HCT116 (cell line): ENCODE results near the gene TRIP13. TPM values are rescaled to one million over a fixed set of nuclear protein-coding genes. Genes with fewer than 3 reads are reported as not detected.

Source experiments
- ATAC-seq: fragments of 200-7000 bp; cut with Tn5 transposase; 2 replicates; pipeline ENCODE4 v1.9.1; 2020; ENCODE audit warnings: mild to moderate bottlenecking, moderate library complexity
- BruUV-seq: library from RNA; stranded (reverse); fragments of 400-500 nt; replicated peaks from 2 replicates; lab custom pipeline; 2021; lab: Mats Ljungman, UMichigan
- CTCF ChIA-PET: fragments of 300-600 bp; sonication (Branson Sonifier 250); formaldehyde crosslinking; loops from one replicate; lab custom pipeline; 2021; ENCODE audit warnings: antibody characterized with exemption; lab: Charles Lee
- POLR2A ChIA-PET: fragments of 300-600, 350-600 bp; sonication (Branson Sonifier 250); formaldehyde crosslinking; loops from one replicate; lab custom pipeline; 2021; ENCODE audit warnings: antibody characterized with exemption; lab: Charles Lee
- RAD21 ChIA-PET, 2 experiments: fragments of 300-600 bp; sonication (Branson Sonifier 250); formaldehyde crosslinking; loops; one replicate each; lab custom pipeline; 2023; ENCODE audit warnings: low total read pairs in 2 of 2; ENCODE audit not compliant: uncharacterized antibody in 2 of 2, unreplicated experiment in 2 of 2, low non-redundant PET in 1 of 2; lab: Charles Lee
- DNase-seq: peaks from one replicate; pipeline ENCODE4 v3.0.0-alpha.2; 2010; ENCODE audit warnings: low read depth, low spot score
- H2AFZ ChIP-seq: fragments of 200-600 bp; shearing (Covaris generic), sonication (generic); 2 replicates; pipeline ENCODE4 v1.6.1; 2017; ENCODE audit warnings: low read depth, mixed run types, mixed read lengths, antibody characterized with exemption, low read length; ENCODE audit not compliant: poor library complexity, severe bottlenecking
- H3K27ac ChIP-seq: 2 replicates; pipeline ENCODE4 v1.5.1; 2012; ENCODE audit warnings: low read depth, low read length
- H3K27me3 ChIP-seq: fragments of 200-600 bp; sonication (generic); 2 replicates; pipeline ENCODE4 v1.6.1; 2016; ENCODE audit warnings: mixed run types, low read length, mixed read lengths; ENCODE audit not compliant: insufficient read depth
- H3K36me3 ChIP-seq, 2 experiments: fragments of 200-500 bp in 1 of 2; fragments of 200-600 bp in 1 of 2; sonication (Bioruptor generic) in 1 of 2; sonication (generic) in 1 of 2; 2 replicates each; pipeline versions ENCODE4 v1.5.1 to v1.6.1; 2014 to 2016; ENCODE audit warnings: low read length in 2 of 2, inconsistent platforms in 1 of 2, mixed read lengths in 1 of 2, mixed run types in 1 of 2; ENCODE audit not compliant: insufficient read depth in 2 of 2, control insufficient read depth in 1 of 2
- H3K4me1 ChIP-seq, 2 experiments: fragments of 200-600 bp in 1 of 2; sonication (generic) in 1 of 2; 2 replicates each; pipeline versions ENCODE4 v1.5.1 to v1.6.1; 2012 to 2017; ENCODE audit warnings: low read length in 2 of 2, inconsistent platforms in 1 of 2, mild to moderate bottlenecking in 1 of 2, mixed read lengths in 1 of 2, mixed run types in 1 of 2, moderate library complexity in 1 of 2; ENCODE audit not compliant: insufficient read depth in 2 of 2, control insufficient read depth in 1 of 2
- H3K4me2 ChIP-seq: fragments of 200-600 bp; sonication (generic); 2 replicates; pipeline ENCODE4 v1.6.1; 2017; ENCODE audit warnings: mixed run types, low read length, mixed read lengths
- H3K4me3 ChIP-seq, 2 experiments: fragments of 200-600 bp in 1 of 2; sonication (generic) in 1 of 2; replicated peaks in 1 of 2; 2 replicates each; pipeline ENCODE4 v1.5.1; 2011 to 2016; ENCODE audit warnings: low read length in 2 of 2, control low read depth in 1 of 2, low read depth in 1 of 2, mild to moderate bottlenecking in 1 of 2, mixed read lengths in 1 of 2, mixed run types in 1 of 2
- H3K79me2 ChIP-seq: fragments of 200-600 bp; sonication (generic); 2 replicates; pipeline ENCODE4 v1.6.1; 2017; ENCODE audit warnings: mild to moderate bottlenecking, mixed run types, low read length, moderate library complexity, mixed read lengths; ENCODE audit not compliant: insufficient read depth
- H3K9ac ChIP-seq: fragments of 200-600 bp; sonication (generic); 2 replicates; pipeline ENCODE4 v1.6.1; 2016; ENCODE audit warnings: low read length, mixed read lengths
- H3K9me2 ChIP-seq: fragments of 200-600 bp; sonication (generic), shearing (Covaris generic); 2 replicates; pipeline ENCODE4 v1.6.1; 2017; ENCODE audit warnings: mixed run types, mild to moderate bottlenecking, moderate library complexity; ENCODE audit not compliant: insufficient read depth
- H3K9me3 ChIP-seq, 2 experiments: fragments of 200-500 bp in 1 of 2; fragments of 200-600 bp in 1 of 2; sonication (Bioruptor generic) in 1 of 2; sonication (generic) in 1 of 2; 2 replicates each; pipeline ENCODE4 v1.6.1; 2014 to 2017; ENCODE audit warnings: low read length in 2 of 2, mixed read lengths in 2 of 2, inconsistent platforms in 1 of 2, low read depth in 1 of 2, mild to moderate bottlenecking in 1 of 2, mixed run types in 1 of 2, moderate library complexity in 1 of 2; ENCODE audit not compliant: control insufficient read depth in 1 of 2, insufficient read depth in 1 of 2
- H4K20me1 ChIP-seq: fragments of 200-600 bp; sonication (generic), shearing (Covaris generic); 2 replicates; pipeline ENCODE4 v1.6.1; 2017; ENCODE audit warnings: mixed run types, mild to moderate bottlenecking, moderate library complexity; ENCODE audit not compliant: insufficient read depth
- CBX3 ChIP-seq: IDR thresholded peaks from 2 replicates; pipeline ENCODE4 v1.6.1; 2012; ENCODE audit warnings: low read depth
- CEBPB ChIP-seq: IDR thresholded peaks from 2 replicates; pipeline ENCODE4 v1.6.1; 2012; ENCODE audit warnings: low read depth
- EGR1 ChIP-seq: IDR thresholded peaks from 2 replicates; pipeline ENCODE4 v1.6.1; 2012; ENCODE audit warnings: low read depth
- ELF1 ChIP-seq: IDR thresholded peaks from 2 replicates; pipeline ENCODE4 v1.6.1; 2012; ENCODE audit warnings: low read depth, borderline replicate concordance
- EZH2 ChIP-seq: fragments of 200-600 bp; sonication (generic); IDR thresholded peaks from 2 replicates; pipeline ENCODE4 v1.6.1; 2017; ENCODE audit warnings: antibody characterized with exemption, mixed run types
- EZH2phosphoT487 ChIP-seq: fragments of 200-600 bp; IDR thresholded peaks from 2 replicates; pipeline ENCODE4 v1.6.1; 2018; ENCODE audit warnings: antibody characterized with exemption, borderline replicate concordance
- JUND ChIP-seq: IDR thresholded peaks from 2 replicates; pipeline ENCODE4 v1.6.1; 2012
- POLR2A ChIP-seq: IDR thresholded peaks from 2 replicates; pipeline ENCODE4 v1.7.0; 2011; ENCODE audit warnings: borderline replicate concordance; ENCODE audit not compliant: insufficient read depth, insufficient read length; ENCODE audit errors: extremely low read depth
- POLR2AphosphoS5 ChIP-seq: IDR thresholded peaks from 2 replicates; pipeline ENCODE4 v1.6.1; 2011; ENCODE audit warnings: mild to moderate bottlenecking, low read depth, low read length, moderate library complexity
- SIN3A ChIP-seq: IDR thresholded peaks from 2 replicates; pipeline ENCODE4 v1.6.1; 2012; ENCODE audit warnings: low read depth
- SP1 ChIP-seq: IDR thresholded peaks from 2 replicates; pipeline ENCODE4 v1.6.1; 2012; ENCODE audit warnings: low read depth
- TCF7L2 ChIP-seq: IDR thresholded peaks from 2 replicates; pipeline ENCODE4 v1.7.0; 2011; ENCODE audit warnings: borderline replicate concordance, inconsistent platforms; ENCODE audit not compliant: insufficient read depth, insufficient read length; ENCODE audit errors: extremely low read depth
- ZBTB33 ChIP-seq: IDR thresholded peaks from 2 replicates; pipeline ENCODE4 v1.6.1; 2011; ENCODE audit warnings: mild to moderate bottlenecking, low read length, moderate library complexity; ENCODE audit not compliant: insufficient replicate concordance; ENCODE audit errors: extremely low read depth
- ZFX ChIP-seq: fragments of 450-650 bp; IDR thresholded peaks from 2 replicates; pipeline ENCODE4 v1.6.1; 2017
- intact Hi-C: fragments of 100-400 bp; cut with micrococcal nuclease; formaldehyde crosslinking; loops from 2 replicates; pipeline ENCODE4 v1.10.0; 2022
- total RNA-seq: library from RNA; stranded (reverse); gene quantifications from one replicate; pipeline ENCODE4 v1.2.1, GENCODE V29; 2021; ENCODE audit not compliant: unreplicated experiment

Gene TRIP13
- total RNA-seq, 1 experiment from 2014 or later, result 45.0 TPM

- DNase-seq (no peak), ATAC-seq (no peak)
- Histone ChIP-seq H3K4me2 (no peak overlapping the region), H3K27me3 (peaks cover 47% of the 10 kb centered on the region), H3K79me2 (no peaks in the 10 kb centered on the region), H3K27ac (no peak overlapping the region), H2AFZ (no peak overlapping the region), H4K20me1 (no peaks in the 10 kb centered on the region), H3K9me3 (no peaks in the 10 kb centered on the region), H3K9me2 (no peaks in the 10 kb centered on the region), H3K4me3 (no peak overlapping the region), H3K9ac (no peak overlapping the region), H3K4me1 (no peaks in the 10 kb centered on the region), H3K36me3 (no peaks in the 10 kb centered on the region)
- ChIA-PET POLR2A (no interaction called here), RAD21 (no interaction called here), CTCF (no interaction called here)
- intact Hi-C loops, result no loop called here
- BruUV-seq, result no TSS peak
- TF ChIP-seq EZH2 (no peak), SP1 (no peak), EZH2phosphoT487 (no peak), ELF1 (no peak), POLR2AphosphoS5 (no peak), POLR2A (no peak), EGR1 (no peak)
These were observed 50.7 kb downstream of the TRIP13 start for GRCh38 chr5:943201-943917.

DNA sequence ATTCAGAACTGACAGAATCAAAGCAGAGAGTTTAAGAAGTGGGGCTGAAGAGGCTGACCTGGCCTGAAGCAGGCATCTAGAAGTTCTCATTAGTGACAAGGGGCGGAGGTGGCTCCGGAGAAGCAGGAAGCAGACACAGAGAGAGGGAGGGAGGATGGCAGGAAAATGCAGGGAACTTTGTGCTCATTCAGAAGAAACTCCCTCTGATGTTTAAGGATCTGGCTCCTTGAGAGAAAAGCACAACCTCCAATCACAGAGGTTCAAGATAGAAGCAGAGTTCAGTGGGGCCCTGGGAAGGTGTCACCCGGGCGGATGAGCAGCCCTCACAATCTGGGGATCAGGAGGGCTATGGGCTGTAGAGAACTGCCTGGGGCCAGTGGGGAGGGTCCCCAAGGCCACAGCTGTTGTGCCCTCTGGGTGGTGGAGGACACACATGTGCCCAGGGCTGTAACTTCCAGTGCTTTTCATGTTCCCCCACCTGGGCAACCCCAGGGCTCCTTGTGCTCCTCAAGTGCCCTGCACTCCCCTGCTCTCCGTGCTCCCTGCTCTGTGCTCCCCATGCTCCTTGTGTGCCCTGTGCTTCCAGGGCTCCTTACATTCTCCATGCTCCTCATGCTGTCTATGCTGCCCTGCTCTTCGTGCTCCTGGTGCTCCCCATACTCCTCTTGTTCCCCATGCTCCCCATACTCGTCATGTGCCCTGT lies 51.4 kb downstream of the TRIP13 start:
- no peaks in the 10 kb centered on the region for H4K20me1 ChIP-seq
- no peak overlapping the region for H2AFZ ChIP-seq
- RAD21 ChIA-PET, result no interaction called here
- peaks cover 47% of the 10 kb centered on the region for H3K27me3 ChIP-seq
- H3K36me3 ChIP-seq, result no peaks in the 10 kb centered on the region
- H3K4me3 ChIP-seq, result no peak overlapping the region
- H3K4me2 ChIP-seq, result no peak overlapping the region
- H3K9me3 ChIP-seq, result no peaks in the 10 kb centered on the region
- no peaks in the 10 kb centered on the region for H3K4me1 ChIP-seq
- H3K79me2 ChIP-seq, result no peaks in the 10 kb centered on the region
- no peak overlapping the region for H3K9ac ChIP-seq
- H3K9me2 ChIP-seq, result no peaks in the 10 kb centered on the region
- DNase-seq (no peak), ATAC-seq (0 out of 2 replicates have a peak, but pooled peaks have one; percentile 27)
- POLR2A ChIA-PET, result no interaction called here
- intact Hi-C loops, result no loop called here
- no peak overlapping the region for H3K27ac ChIP-seq
- BruUV-seq, result no TSS peak
- CTCF ChIA-PET, result no interaction called here
- TF ChIP-seq EZH2 (no peak), SIN3A (no peak), EGR1 (no peak), JUND (no peak), CBX3 (no peak), ZBTB33 (no peak), CEBPB (no peak), TCF7L2 (no peak), ZFX (no peak), POLR2A (no peak)
